Spleen (tissue), 11 donors: Measurements from ENCODE around the gene SCAMP4. TPM values are rescaled to one million over a fixed set of nuclear protein-coding genes. Genes with fewer than 3 reads are reported as not detected.
"Not testable (repeated sequence)": the region's sequence is repeated elsewhere in the genome, so short reads cannot be mapped to it uniquely, and the experiment has no call there.

Experiments
- DNase-seq: peaks from one replicate; pipeline ENCODE4 v3.0.0-alpha.2; 2020
- H3K27ac ChIP-seq, 8 donors: fragments of 200-600 bp; sonication (generic) in 7 of 8; 1 replicate in 4 of 8; 2 replicates in 4 of 8; pipeline versions ENCODE4 v1.5.0 to v1.8.0; 2016 to 2021; ENCODE audit warnings: inconsistent platforms in 4 of 8, mild to moderate bottlenecking in 4 of 8, moderate library complexity in 1 of 8
- H3K27me3 ChIP-seq, 7 donors: fragments of 200-600 bp; sonication (generic) in 6 of 7; replicated peaks in 1 of 7; 1 replicate in 4 of 7; 2 replicates in 3 of 7; pipeline versions ENCODE4 v1.5.0 to v1.8.0; 2016 to 2021; ENCODE audit warnings: inconsistent platforms in 3 of 7, mild to moderate bottlenecking in 1 of 7
- H3K36me3 ChIP-seq, 6 donors: fragments of 200-600 bp; sonication (generic) in 5 of 6; 1 replicate in 4 of 6; 2 replicates in 2 of 6; pipeline versions ENCODE4 v1.5.0 to v1.8.0; 2016 to 2021; ENCODE audit warnings: inconsistent platforms in 2 of 6
- H3K4me1 ChIP-seq, 6 donors: fragments of 200-600 bp; sonication (generic) in 5 of 6; 1 replicate in 3 of 6; 2 replicates in 3 of 6; pipeline versions ENCODE4 v1.5.0 to v1.8.0; 2016 to 2021; ENCODE audit warnings: inconsistent platforms in 3 of 6
- H3K4me3 ChIP-seq, 8 donors: fragments of 200-600 bp; sonication (generic) in 7 of 8; 1 replicate in 4 of 8; 2 replicates in 4 of 8; pipeline versions ENCODE4 v1.5.0 to v1.8.0; 2016 to 2021; ENCODE audit warnings: inconsistent platforms in 4 of 8, mild to moderate bottlenecking in 4 of 8, moderate library complexity in 2 of 8
- H3K9me3 ChIP-seq, 8 donors: fragments of 200-600 bp; sonication (generic) in 7 of 8; 1 replicate in 4 of 8; 2 replicates in 4 of 8; pipeline versions ENCODE4 v1.5.0 to v1.8.0; 2016 to 2021; ENCODE audit warnings: inconsistent platforms in 4 of 8
- POLR2A ChIP-seq, 3 donors: fragments of 450-650 bp; IDR thresholded peaks; one replicate each; pipeline ENCODE4 v1.5.1; 2017; ENCODE audit warnings: antibody characterized with exemption in 3 of 3, mild to moderate bottlenecking in 1 of 3
- POLR2AphosphoS5 ChIP-seq, 3 donors: sonication (generic); formaldehyde crosslinking; IDR thresholded peaks; one replicate each; pipeline ENCODE4 v1.5.1; 2017; ENCODE audit warnings: antibody characterized with exemption in 3 of 3
- WGBS, 5 donors: extraction: QIAGEN DNeasy Blood & Tissue Kit in 3 of 5; methylation state at CpG; one replicate each; pipeline versions ENCODE4 v1.1.5 to v1.1.7; 2013 to 2018; 5-methylcytosine and 5-hydroxymethylcytosine counted together
- intact Hi-C: fragments of 100-400 bp; cut with DNase I; formaldehyde crosslinking; loops from one replicate; pipeline ENCODE4 v1.15.0; 2023; ENCODE audit warnings: low total_unique reads
- polyA plus RNA-seq, 3 donors: library from polyadenylated mRNA; stranded (reverse); fragments of 200-250 nt; gene quantifications; one replicate each; pipeline ENCODE4 v1.2.1, GENCODE V29; 2013
- total RNA-seq, 7 donors: library from RNA; depleted of rRNA in 3 of 7; stranded (reverse); fragments of >200 nt in 3 of 7; fragmentation: NEBNext Ultra II Directional in 4 of 7; extraction: Animal tissue kit (Norgen Biotek cat#: 25700) in 4 of 7; gene quantifications; one replicate each; pipeline versions ENCODE4 v1.1.0 to v1.2.1, GENCODE V29; 2016 to 2021
- TF ChIP-seq, protein P1 (sequence below), 11 experiments: fragments of 200-600 bp in 7 of 11; fragments of 450-650 bp in 4 of 11; sonication (generic) in 4 of 11; IDR thresholded peaks in 8 of 11; conservative IDR thresholded peaks in 3 of 11; 1 replicate in 7 of 11; 2 replicates in 4 of 11; pipeline versions ENCODE4 v1.4.0 to v1.8.0; 2016 to 2021; ENCODE audit warnings: antibody characterized with exemption in 11 of 11, inconsistent platforms in 4 of 11, mild to moderate bottlenecking in 1 of 11
- donor health status: healthy with polysubstance abuse.
- donor health status: DM: no; HTN: no; CAD: no; lungs with moderate emphysema.
- donor health status: DM: no; HTN: no; CAD: no.
- donor health status: Bipolar disorder and iron deficiency.
- donor health status: healthy.
- donor health status: DM: no; HTN: no; CAD: no.
- donor health status: DM: yes; HTN: yes; CAD: no.

Gene SCAMP4
- total and polyA plus RNA-seq, 10 donors, result 13.0 to 92.2 (median 51.8) TPM

DNA sequence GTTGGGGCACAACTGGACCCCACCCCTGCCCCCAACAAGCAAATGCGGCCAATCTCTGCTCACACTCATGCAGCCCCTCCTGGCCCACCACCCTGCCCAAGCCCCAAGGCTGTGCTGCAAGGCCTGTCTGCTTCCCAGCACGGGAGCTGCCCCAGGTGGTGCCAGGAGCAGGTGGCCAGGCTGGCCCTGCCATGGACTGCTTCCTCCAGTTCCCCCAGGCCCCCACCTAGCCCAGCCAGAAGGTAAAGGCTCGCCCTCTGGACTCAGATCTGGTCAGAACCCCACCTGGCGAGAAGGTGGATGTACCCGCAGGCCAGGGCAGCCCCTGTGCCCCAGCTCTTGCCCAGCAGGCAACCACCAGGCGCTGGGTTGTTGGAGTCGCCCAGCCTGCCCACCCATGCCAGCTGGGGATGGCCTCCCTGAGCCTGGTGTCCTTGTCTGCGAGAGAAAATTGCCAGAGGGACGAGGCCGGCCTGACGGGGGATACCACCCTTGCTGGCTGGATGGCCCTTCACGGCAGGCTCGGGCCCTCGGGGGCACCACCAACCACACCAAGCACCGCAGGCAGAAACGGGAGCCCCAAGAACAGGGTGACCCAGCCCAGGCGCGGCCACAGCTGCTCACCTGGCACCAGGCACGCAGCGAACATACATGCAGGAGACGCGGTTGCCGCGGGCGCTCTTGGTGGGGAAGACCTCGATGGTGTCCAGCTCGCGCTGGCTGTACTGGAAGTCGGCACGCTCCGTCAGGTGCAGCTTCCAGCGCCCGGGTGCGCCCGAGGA is 24.4 kb upstream of the SCAMP4 start:
- H3K9me3 ChIP-seq, result no peaks in the 10 kb centered on the region

DNA sequence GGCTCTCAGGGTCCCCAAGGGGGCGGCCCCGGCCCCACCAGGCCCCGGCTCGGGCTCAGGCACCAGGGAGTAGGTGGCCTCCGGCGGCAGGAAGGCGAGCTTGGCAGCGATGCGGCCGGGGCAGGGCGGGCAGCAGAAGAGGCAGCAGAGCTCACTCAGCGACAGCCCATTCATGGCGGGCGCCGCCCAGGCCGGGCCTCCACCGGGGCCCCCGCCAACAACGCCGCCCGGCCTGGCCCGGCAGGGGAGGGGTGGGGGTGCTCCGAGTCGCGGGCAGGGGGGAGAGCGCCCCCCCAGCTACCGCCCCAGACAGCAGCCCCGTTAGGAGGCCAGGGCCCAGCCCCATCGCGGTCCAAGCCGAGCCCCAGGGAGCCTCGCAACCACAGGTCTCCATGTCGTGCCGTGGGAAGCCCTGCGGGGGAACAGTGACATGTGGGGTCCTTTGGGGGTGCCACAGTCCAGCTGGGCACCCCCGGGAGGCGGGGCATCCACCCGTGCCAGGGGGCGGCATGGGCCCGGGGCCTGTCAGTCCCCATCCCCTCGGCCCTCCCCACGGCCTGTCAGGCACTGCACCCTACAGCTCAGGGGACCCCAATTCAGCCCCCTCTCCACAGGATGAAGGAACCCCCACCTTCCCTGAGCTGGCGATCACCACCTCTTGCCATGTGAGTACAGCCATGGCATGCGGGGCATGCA is 23.7 kb upstream of the SCAMP4 start:
- intact Hi-C loops, H3K27me3 ChIP-seq, DNase-seq, H3K9me3 ChIP-seq: not testable (repeated sequence)
- peak overlapping the region in 6 of 8 donors; percentile 22 to 96 (median 88) for H3K4me3 ChIP-seq
- 56 to 79% (median 63%) methylated on average over 13 to 44 of the region's 44 CpGs; no CpG with 5 or more reads in 1 of the 5 donors for WGBS, 5 donors
- H3K36me3 ChIP-seq, result peaks cover 0 to 38% (median 17%) of the 10 kb centered on the region in 6 donors
- TF ChIP-seq POLR2AphosphoS5 (IDR thresholded peaks at IDR 0.05), result peak in 2 of 3 donors; percentile 23 to 37
- H3K27ac ChIP-seq, result peak overlapping the region in 7 of 8 donors; percentile 84 to 95 (median 93)
- H3K4me1 ChIP-seq, result peaks cover 37 to 79% (median 59%) of the 10 kb centered on the region in 6 donors

More for the DNA sequence above, 24.4 kb upstream of the SCAMP4 start:
- Histone ChIP-seq H3K4me3 (peak overlapping the region in 4 of 8 donors; percentile 15 to 88 (median 50)), H3K4me1 (peaks cover 41 to 78% (median 59%) of the 10 kb centered on the region in 6 donors), H3K27ac (peak overlapping the region in 7 of 8 donors; percentile 34 to 95 (median 93)), H3K27me3 (no peaks in the 10 kb centered on the region), H3K36me3 (peaks cover 0 to 38% (median 17%) of the 10 kb centered on the region in 6 donors)
- intact Hi-C loops, result no loop called here
- peak in 1 of 3 donors; percentile 18 for TF ChIP-seq POLR2AphosphoS5 (IDR thresholded peaks at IDR 0.05)
- no peak for TF ChIP-seq POLR2A (IDR thresholded peaks at IDR 0.05)
- TF ChIP-seq, protein P1, sequence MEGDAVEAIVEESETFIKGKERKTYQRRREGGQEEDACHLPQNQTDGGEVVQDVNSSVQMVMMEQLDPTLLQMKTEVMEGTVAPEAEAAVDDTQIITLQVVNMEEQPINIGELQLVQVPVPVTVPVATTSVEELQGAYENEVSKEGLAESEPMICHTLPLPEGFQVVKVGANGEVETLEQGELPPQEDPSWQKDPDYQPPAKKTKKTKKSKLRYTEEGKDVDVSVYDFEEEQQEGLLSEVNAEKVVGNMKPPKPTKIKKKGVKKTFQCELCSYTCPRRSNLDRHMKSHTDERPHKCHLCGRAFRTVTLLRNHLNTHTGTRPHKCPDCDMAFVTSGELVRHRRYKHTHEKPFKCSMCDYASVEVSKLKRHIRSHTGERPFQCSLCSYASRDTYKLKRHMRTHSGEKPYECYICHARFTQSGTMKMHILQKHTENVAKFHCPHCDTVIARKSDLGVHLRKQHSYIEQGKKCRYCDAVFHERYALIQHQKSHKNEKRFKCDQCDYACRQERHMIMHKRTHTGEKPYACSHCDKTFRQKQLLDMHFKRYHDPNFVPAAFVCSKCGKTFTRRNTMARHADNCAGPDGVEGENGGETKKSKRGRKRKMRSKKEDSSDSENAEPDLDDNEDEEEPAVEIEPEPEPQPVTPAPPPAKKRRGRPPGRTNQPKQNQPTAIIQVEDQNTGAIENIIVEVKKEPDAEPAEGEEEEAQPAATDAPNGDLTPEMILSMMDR (IDR thresholded peaks at IDR 0.05 in 8 of 11, conservative IDR thresholded peaks at IDR 0.05 in 3 of 11), result no peak
- WGBS, 5 donors, result 73 to 93% (median 79%) methylated on average over 16 to 35 of the region's 35 CpGs
- no peak for DNase-seq

DNA sequence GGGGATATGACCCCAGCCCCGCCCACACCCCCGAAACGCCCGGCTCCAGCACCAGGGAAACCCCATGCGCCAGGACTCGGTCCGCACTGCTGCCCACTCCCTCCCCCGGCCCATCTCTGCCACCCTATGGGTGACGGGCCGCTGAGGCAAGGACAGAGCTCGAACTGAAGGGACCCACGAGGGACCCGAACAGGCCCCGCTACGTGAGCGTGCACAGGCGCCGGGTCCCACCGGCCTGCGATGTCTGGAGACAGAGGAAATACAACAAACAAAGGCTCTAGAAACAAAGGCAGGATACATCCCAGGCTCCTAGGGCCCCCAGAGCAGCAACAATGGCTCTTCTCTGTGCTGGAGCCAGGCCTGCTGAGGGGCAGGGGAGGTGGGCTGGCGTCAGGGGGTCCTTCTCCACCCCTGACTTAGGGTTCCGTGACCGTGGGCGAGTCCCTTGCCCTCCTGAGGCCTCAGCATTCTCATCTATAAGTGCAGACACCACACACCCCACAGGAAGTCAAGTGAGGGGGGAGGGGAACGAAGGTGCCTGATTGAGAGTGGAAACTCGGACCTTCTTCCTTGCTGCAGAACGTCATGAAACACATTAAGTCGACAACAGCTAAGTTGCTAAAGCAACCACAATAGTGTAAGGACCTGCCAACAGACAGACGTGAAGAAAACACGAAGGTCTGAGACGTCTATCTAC is 23.0 kb upstream of the SCAMP4 start:
- TF ChIP-seq, protein P1 (IDR thresholded peaks at IDR 0.05 in 8 of 11, conservative IDR thresholded peaks at IDR 0.05 in 3 of 11), result no peak
- TF ChIP-seq POLR2AphosphoS5 (IDR thresholded peaks at IDR 0.05), result peak; percentile 28 to 72 (median 57)
- WGBS, 5 donors, result 39 to 55% (median 53%) methylated on average over 22 to 31 of the region's 31 CpGs
- Histone ChIP-seq H3K27me3 (no peaks in the 10 kb centered on the region), H3K4me1 (peaks cover 33 to 79% (median 58%) of the 10 kb centered on the region in 6 donors), H3K36me3 (peaks cover 0 to 31% (median 17%) of the 10 kb centered on the region in 6 donors), H3K27ac (peak overlapping the region; percentile 79 to 95 (median 93)), H3K9me3 (no peaks in the 10 kb centered on the region), H3K4me3 (peak overlapping the region in 7 of 8 donors; percentile 9 to 96 (median 88))
- DNase-seq, result no peak
- intact Hi-C loops, result no loop called here
